Right lobe of liver (tissue), 6 donors: ENCODE data around the gene LMF2. TPM values are rescaled to one million over a fixed set of nuclear protein-coding genes. Genes with fewer than 3 reads are reported as not detected.
"Not testable (repeated sequence)": the region's sequence is repeated elsewhere in the genome, so short reads cannot be mapped to it uniquely, and the experiment has no call there.

Source experiments
- ATAC-seq, 4 donors: fragments of 200-7000 bp; cut with Tn5 transposase; one replicate each; pipeline ENCODE4 v1.9.1; 2020; ENCODE audit warnings: mild to moderate bottlenecking in 4 of 4, moderate library complexity in 4 of 4
- DNase-seq, 3 donors: peaks; one replicate each; pipeline ENCODE4 v3.0.0-alpha.2; 2020
- H3K27ac ChIP-seq, 3 donors: fragments of 200-600 bp; one replicate each; pipeline ENCODE4 v1.8.0; 2022
- H3K27me3 ChIP-seq, 2 donors: fragments of 200-600 bp; one replicate each; pipeline ENCODE4 v1.8.0; 2022
- H3K36me3 ChIP-seq, 4 donors: fragments of 200-600 bp; sonication (generic) in 1 of 4; one replicate each; pipeline versions ENCODE4 v1.5.1 to v1.8.0; 2017 to 2022; ENCODE audit warnings: control low read depth in 1 of 4
- H3K4me1 ChIP-seq, 4 donors: fragments of 200-600 bp; sonication (generic) in 1 of 4; one replicate each; pipeline versions ENCODE4 v1.5.1 to v1.8.0; 2017 to 2022; ENCODE audit warnings: control low read depth in 1 of 4
- H3K4me3 ChIP-seq, 3 donors: fragments of 200-600 bp; one replicate each; pipeline ENCODE4 v1.8.0; 2022
- H3K9me3 ChIP-seq, 4 donors: fragments of 200-600 bp; sonication (generic) in 1 of 4; one replicate each; pipeline versions ENCODE4 v1.5.1 to v1.8.0; 2017 to 2022; ENCODE audit warnings: control low read depth in 1 of 4
- CTCF ChIP-seq, 4 donors: fragments of 200-600 bp in 3 of 4; fragments of 450-650 bp in 1 of 4; IDR thresholded peaks; one replicate each; pipeline versions ENCODE4 v1.5.1 to v1.8.0; 2016 to 2022; ENCODE audit warnings: antibody characterized with exemption in 4 of 4, mild to moderate bottlenecking in 2 of 4
- POLR2A ChIP-seq: fragments of 450-650 bp; IDR thresholded peaks from one replicate; pipeline ENCODE4 v1.6.1; 2017; ENCODE audit warnings: antibody characterized with exemption, mild to moderate bottlenecking
- WGBS: methylation state at CpG from one replicate; pipeline ENCODE4 v1.1.6; 2018; ENCODE audit warnings: low coverage, low lambda C conversion rate; ENCODE audit not compliant: insufficient coverage; ENCODE audit errors: missing lambda C conversion rate; 5-methylcytosine and 5-hydroxymethylcytosine counted together
- intact Hi-C, 2 donors: fragments of 100-400 bp; cut with DNase I; formaldehyde crosslinking; loops; one replicate each; pipeline versions ENCODE4 v1.11.2 to v1.14.1; 2022
- total RNA-seq, 6 experiments: library from RNA; depleted of rRNA in 2 of 6; stranded (reverse); fragments of >200 nt in 2 of 6; fragmentation: NEBNext Ultra II Directional in 3 of 6; extraction: Animal tissue kit (Norgen Biotek cat#: 25700) in 3 of 6; gene quantifications; one replicate each; pipeline versions ENCODE4 v1.1.0 to v1.2.4, GENCODE V29; 2016 to 2023
- donor health status: DM: no; HTN: yes; CAD: no.
- donor health status: DM: no; HTN: no; CAD: no.
- donor health status: DM: no; HTN: no; CAD: no.
- donor health status: DM: no; HTN: yes; CAD: no.
- donor health status: DM: no; HTN: yes; CAD: no.

LMF2 gene
- total RNA-seq, 6 experiments from 2014 or later = 33.2 to 47.6 (median 41.7) TPM

- no peak overlapping the region for H3K4me3 ChIP-seq
- peaks cover 0 to 24% (median 8%) of the 10 kb centered on the region in 4 donors for H3K4me1 ChIP-seq
- H3K27ac ChIP-seq = no peak overlapping the region
- no peak for ATAC-seq
- H3K36me3 ChIP-seq = peaks cover 0 to 27% (median 7%) of the 10 kb centered on the region in 4 donors
- DNase-seq = no peak
- no peaks in the 10 kb centered on the region for H3K27me3 ChIP-seq
- WGBS = no CpG with 5 or more reads among the region's 15 CpGs
- intact Hi-C loops = loop anchor here in 1 of 2 donors (10.0 kb wide), 1 partner anchor 92 kb away; no protein-coding TSS in a partner anchor
- TF ChIP-seq POLR2A = no peak
- no peak for TF ChIP-seq CTCF (IDR thresholded peaks at IDR 0.05)
- H3K9me3 ChIP-seq = no peaks in the 10 kb centered on the region
Measured at GRCh38 chr22:50522208-50522805, 14.8 kb upstream of the LMF2 start.

GRCh38 chr22:50521710-50522109 is 14.2 kb upstream of the LMF2 start:
- Histone ChIP-seq H3K36me3 (peaks cover 0 to 27% (median 7%) of the 10 kb centered on the region in 4 donors), H3K4me1 (peaks cover 0 to 18% (median 8%) of the 10 kb centered on the region in 4 donors), H3K27me3 (no peaks in the 10 kb centered on the region), H3K4me3 (no peak overlapping the region), H3K9me3 (no peaks in the 10 kb centered on the region), H3K27ac (no peak overlapping the region)
- TF ChIP-seq CTCF (IDR thresholded peaks at IDR 0.05) (no peak), POLR2A (no peak)
- 92% methylated on average over 6 of the region's 10 CpGs for WGBS
- intact Hi-C loops = loop anchor here in 1 of 2 donors (10.0 kb wide), 1 partner anchor 93 kb away; no protein-coding TSS in a partner anchor
- DNase-seq (no peak), ATAC-seq (no peak)

GRCh38 chr22:50520826-50521453 is 13.4 kb upstream of the LMF2 start:
- H3K27me3 ChIP-seq = no peaks in the 10 kb centered on the region
- TF ChIP-seq CTCF (IDR thresholded peaks at IDR 0.05) (no peak), POLR2A (no peak)
- H3K9me3 ChIP-seq = no peaks in the 10 kb centered on the region
- peaks cover 0 to 16% (median 6%) of the 10 kb centered on the region in 4 donors for H3K4me1 ChIP-seq
- intact Hi-C loops = loop anchor here in 1 of 2 donors (10.0 kb wide), 1 partner anchor 94 kb away; no protein-coding TSS in a partner anchor
- no peak for ATAC-seq
- WGBS = 81% methylated on average over 4 of the region's 13 CpGs
- DNase-seq = no peak
- H3K4me3 ChIP-seq = no peak overlapping the region
- no peak overlapping the region for H3K27ac ChIP-seq
- H3K36me3 ChIP-seq = peaks cover 0 to 27% (median 7%) of the 10 kb centered on the region in 4 donors

- intact Hi-C loops = loop anchor here in 1 of 2 donors (10.0 kb wide), 1 partner anchor 95 kb away; no protein-coding TSS in a partner anchor
- not testable (repeated sequence) for H3K27ac ChIP-seq, H3K9me3 ChIP-seq, H3K4me3 ChIP-seq, ATAC-seq, H3K27me3 ChIP-seq, DNase-seq
- 90% methylated on average over 2 of the region's 8 CpGs for WGBS
- H3K36me3 ChIP-seq = peaks cover 0 to 27% (median 7%) of the 10 kb centered on the region in 4 donors
- H3K4me1 ChIP-seq = peaks cover 0 to 16% (median 6%) of the 10 kb centered on the region in 4 donors
Measured at GRCh38 chr22:50520184-50520583, 12.7 kb upstream of the LMF2 start.

- WGBS = no CpG with 5 or more reads among the region's 8 CpGs
- Histone ChIP-seq H3K4me3 (no peak overlapping the region), H3K27me3 (no peaks in the 10 kb centered on the region), H3K36me3 (peaks cover 0 to 27% (median 7%) of the 10 kb centered on the region in 4 donors), H3K9me3 (no peaks in the 10 kb centered on the region), H3K4me1 (peaks cover 0 to 8% (median 4%) of the 10 kb centered on the region in 4 donors), H3K27ac (no peak overlapping the region)
- TF ChIP-seq POLR2A (no peak), CTCF (IDR thresholded peaks at IDR 0.05) (no peak)
- intact Hi-C loops = no loop called here
- no peak for DNase-seq
- no peak for ATAC-seq
Measured at GRCh38 chr22:50519151-50519550, 11.6 kb upstream of the LMF2 start.
